PFSK-1 (cell line): ENCODE data around the gene POC1A.

Source experiments
- FOXP2 ChIP-seq: optimal IDR thresholded peaks from 2 replicates; pipeline ENCODE3; 2011; ENCODE audit warnings: borderline replicate concordance, control low read depth, inconsistent platforms; ENCODE audit not compliant: insufficient read depth; ENCODE audit errors: extremely low read length, extremely low read depth
- POLR2AphosphoS5 ChIP-seq: IDR thresholded peaks from 2 replicates; pipeline ENCODE4 v1.6.1; 2012; ENCODE audit warnings: low read depth, mild to moderate bottlenecking, control low read depth, low read length, moderate library complexity
- TAF1 ChIP-seq: IDR thresholded peaks from 2 replicates; pipeline ENCODE4 v1.6.1; 2012; ENCODE audit warnings: low read length, control low read depth, borderline replicate concordance; ENCODE audit not compliant: insufficient read depth
- TF ChIP-seq, protein P1 (sequence below), 2 experiments: IDR thresholded peaks; 2 replicates each; pipeline versions ENCODE4 v1.6.1 to v1.8.0; 2011 to 2012; ENCODE audit warnings: low read depth in 2 of 2, low read length in 2 of 2, control low read depth in 1 of 2, inconsistent platforms in 1 of 2, mild to moderate bottlenecking in 1 of 2, moderate library complexity in 1 of 2; ENCODE audit not compliant: insufficient read depth in 1 of 2

DNA sequence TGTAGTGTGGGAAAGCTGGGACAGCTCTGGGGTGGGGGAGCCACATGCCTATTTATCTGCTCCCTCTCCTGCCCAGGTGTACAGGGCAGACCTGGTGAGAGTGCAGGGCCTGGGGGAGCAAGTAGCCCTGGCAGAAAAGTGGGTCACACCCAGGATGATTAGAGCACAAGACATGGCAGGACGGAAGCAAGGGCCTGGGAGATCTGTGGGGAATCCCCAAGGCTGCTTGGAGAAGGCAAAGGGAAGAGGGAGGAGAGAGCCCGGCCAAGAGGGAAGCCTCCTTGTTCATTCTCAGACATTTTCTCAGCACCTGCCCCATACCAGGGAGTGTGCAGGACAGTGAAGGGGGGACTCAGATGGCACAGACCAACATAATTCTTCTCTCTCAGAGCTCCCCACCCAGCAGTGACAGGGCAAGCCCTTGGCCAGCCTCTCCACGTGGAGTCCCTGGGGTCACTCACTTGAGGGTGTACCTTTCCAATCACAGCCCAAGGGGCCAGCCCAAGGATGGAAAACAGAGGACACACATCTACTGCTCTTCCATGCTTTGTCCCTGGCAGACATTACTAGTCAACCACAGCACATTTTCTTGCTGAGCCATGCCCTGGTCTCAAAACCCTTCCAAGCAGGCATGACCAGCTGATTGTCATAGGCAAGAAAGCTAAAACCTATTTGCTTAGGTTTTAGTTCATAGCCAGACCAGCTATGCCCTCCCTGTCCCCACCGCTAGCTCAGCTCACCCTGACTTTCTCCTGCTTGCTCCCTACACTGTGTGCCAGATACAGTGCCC lies 92.9 kb downstream of the POC1A start:
- TF ChIP-seq TAF1 (no peak), POLR2AphosphoS5 (no peak), FOXP2 (no peak)
- TF ChIP-seq, protein P1, sequence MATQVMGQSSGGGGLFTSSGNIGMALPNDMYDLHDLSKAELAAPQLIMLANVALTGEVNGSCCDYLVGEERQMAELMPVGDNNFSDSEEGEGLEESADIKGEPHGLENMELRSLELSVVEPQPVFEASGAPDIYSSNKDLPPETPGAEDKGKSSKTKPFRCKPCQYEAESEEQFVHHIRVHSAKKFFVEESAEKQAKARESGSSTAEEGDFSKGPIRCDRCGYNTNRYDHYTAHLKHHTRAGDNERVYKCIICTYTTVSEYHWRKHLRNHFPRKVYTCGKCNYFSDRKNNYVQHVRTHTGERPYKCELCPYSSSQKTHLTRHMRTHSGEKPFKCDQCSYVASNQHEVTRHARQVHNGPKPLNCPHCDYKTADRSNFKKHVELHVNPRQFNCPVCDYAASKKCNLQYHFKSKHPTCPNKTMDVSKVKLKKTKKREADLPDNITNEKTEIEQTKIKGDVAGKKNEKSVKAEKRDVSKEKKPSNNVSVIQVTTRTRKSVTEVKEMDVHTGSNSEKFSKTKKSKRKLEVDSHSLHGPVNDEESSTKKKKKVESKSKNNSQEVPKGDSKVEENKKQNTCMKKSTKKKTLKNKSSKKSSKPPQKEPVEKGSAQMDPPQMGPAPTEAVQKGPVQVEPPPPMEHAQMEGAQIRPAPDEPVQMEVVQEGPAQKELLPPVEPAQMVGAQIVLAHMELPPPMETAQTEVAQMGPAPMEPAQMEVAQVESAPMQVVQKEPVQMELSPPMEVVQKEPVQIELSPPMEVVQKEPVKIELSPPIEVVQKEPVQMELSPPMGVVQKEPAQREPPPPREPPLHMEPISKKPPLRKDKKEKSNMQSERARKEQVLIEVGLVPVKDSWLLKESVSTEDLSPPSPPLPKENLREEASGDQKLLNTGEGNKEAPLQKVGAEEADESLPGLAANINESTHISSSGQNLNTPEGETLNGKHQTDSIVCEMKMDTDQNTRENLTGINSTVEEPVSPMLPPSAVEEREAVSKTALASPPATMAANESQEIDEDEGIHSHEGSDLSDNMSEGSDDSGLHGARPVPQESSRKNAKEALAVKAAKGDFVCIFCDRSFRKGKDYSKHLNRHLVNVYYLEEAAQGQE (IDR thresholded peaks at IDR 0.05; ENCODE audit: insufficient read depth in 1 of 2, low read depth in 2 of 2, low read length in 2 of 2) = no peak
